Naive B cell (primary cell): ENCODE data around the gene OVCH1. TPM values are rescaled to one million over a fixed set of nuclear protein-coding genes. Genes with fewer than 3 reads are reported as not detected.
"Not testable (repeated sequence)": the region's sequence is repeated elsewhere in the genome, so short reads cannot be mapped to it uniquely, and the experiment has no call there.

Source experiments
- ATAC-seq, 2 donors: fragments of 150-1000 bp; cut with Tn5 transposase; 2 replicates each; pipeline ENCODE4 v1.10.0; 2021; ENCODE audit warnings: low read depth in 2 of 2, mild to moderate bottlenecking in 2 of 2, moderate library complexity in 2 of 2
- DNase-seq: peaks from one replicate; pipeline ENCODE4 v3.0.0; 2022
- H3K27ac Mint-ChIP-seq, 6 donors: one replicate each; pipeline ENCODE4 v1.8.0; 2020 to 2022; ENCODE audit warnings: mild to moderate bottlenecking in 6 of 6, mixed read lengths in 6 of 6, moderate library complexity in 5 of 6, inconsistent platforms in 2 of 6
- H3K27me3 Mint-ChIP-seq, 3 donors: one replicate each; pipeline ENCODE4 v1.8.0; 2021 to 2022; ENCODE audit warnings: mixed read lengths in 3 of 3, mild to moderate bottlenecking in 1 of 3
- H3K36me3 Mint-ChIP-seq, 2 donors: one replicate each; pipeline ENCODE4 v1.8.0; 2020 to 2022; ENCODE audit warnings: mixed read lengths in 2 of 2, inconsistent platforms in 1 of 2, mild to moderate bottlenecking in 1 of 2
- H3K4me1 Mint-ChIP-seq, 3 donors: one replicate each; pipeline ENCODE4 v1.8.0; 2020 to 2022; ENCODE audit warnings: mixed read lengths in 3 of 3, inconsistent platforms in 1 of 3, mild to moderate bottlenecking in 1 of 3, moderate library complexity in 1 of 3
- H3K4me3 Mint-ChIP-seq, 8 donors: one replicate each; pipeline ENCODE4 v1.8.0; 2020 to 2022; ENCODE audit warnings: mild to moderate bottlenecking in 8 of 8, mixed read lengths in 8 of 8, moderate library complexity in 8 of 8, inconsistent platforms in 2 of 8
- H3K9me3 Mint-ChIP-seq, 7 donors: one replicate each; pipeline ENCODE4 v1.8.0; 2020 to 2022; ENCODE audit warnings: mixed read lengths in 7 of 7, mild to moderate bottlenecking in 5 of 7, inconsistent platforms in 2 of 7, moderate library complexity in 1 of 7
- polyA plus RNA-seq, 6 donors: library from polyadenylated mRNA; unstranded; fragments of 300-500 nt; fragmentation: Illumina TruSeq; gene quantifications; one replicate each; pipeline ENCODE4 v1.2.3, GENCODE V29; 2021; ENCODE audit warnings: low read depth in 6 of 6

OVCH1 gene
- polyA plus RNA-seq, 6 donors from 2014 or later, result not detected

GRCh38 chr12:29425722-29426121 is 71.8 kb downstream of the OVCH1 start:
- peaks cover 0 to 13% (median 4%) of the 10 kb centered on the region in 7 donors for H3K9me3 Mint-ChIP-seq
- H3K4me1 Mint-ChIP-seq, result peaks cover 0 to 2% (median 0%) of the 10 kb centered on the region in 3 donors
- H3K27ac Mint-ChIP-seq, result no peak overlapping the region
- H3K36me3 Mint-ChIP-seq, result peaks cover 0 to 11% of the 10 kb centered on the region in 2 donors
- H3K4me3 Mint-ChIP-seq, result no peak overlapping the region
- H3K27me3 Mint-ChIP-seq, result peaks cover 8 to 20% (median 19%) of the 10 kb centered on the region in 3 donors
- DNase-seq, result no peak
- ATAC-seq, result no peak

DNA sequence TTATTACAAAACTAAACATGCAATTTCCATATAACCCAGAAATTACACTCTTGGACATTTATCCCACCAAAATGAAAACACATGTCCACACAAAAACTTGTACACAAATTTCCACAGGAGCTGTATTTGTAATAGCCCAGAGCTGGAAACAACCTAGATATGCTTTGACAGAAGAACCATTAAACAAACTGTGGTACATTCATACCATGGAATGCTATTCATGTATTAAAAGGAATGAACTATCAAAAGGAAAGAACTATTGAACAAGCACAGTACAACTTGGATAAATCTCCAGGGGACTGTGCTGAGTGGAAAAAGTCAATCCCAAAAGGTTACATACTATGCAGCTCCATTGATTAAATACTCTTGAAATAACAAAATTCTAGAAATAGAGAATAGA is 80.7 kb downstream of the OVCH1 start:
- no peak overlapping the region for H3K4me3 Mint-ChIP-seq
- peaks cover 14 to 30% (median 15%) of the 10 kb centered on the region in 3 donors for H3K27me3 Mint-ChIP-seq
- H3K36me3 Mint-ChIP-seq, result no peaks in the 10 kb centered on the region
- ATAC-seq, result no peak
- DNase-seq, result no peak
- H3K9me3 Mint-ChIP-seq, result peaks cover 0 to 10% (median 3%) of the 10 kb centered on the region in 7 donors
- H3K27ac Mint-ChIP-seq, result no peak overlapping the region
- no peaks in the 10 kb centered on the region for H3K4me1 Mint-ChIP-seq

- no peak overlapping the region for H3K27ac Mint-ChIP-seq
- H3K4me1 Mint-ChIP-seq, result no peaks in the 10 kb centered on the region
- H3K4me3 Mint-ChIP-seq, result no peak overlapping the region
- DNase-seq (no peak), ATAC-seq (no peak)
- peaks cover 0 to 17% (median 3%) of the 10 kb centered on the region in 7 donors for H3K9me3 Mint-ChIP-seq
- peaks cover 14 to 30% (median 15%) of the 10 kb centered on the region in 3 donors for H3K27me3 Mint-ChIP-seq
- no peaks in the 10 kb centered on the region for H3K36me3 Mint-ChIP-seq
These were observed 82.4 kb downstream of the OVCH1 start for GRCh38 chr12:29415111-29415510.

DNA sequence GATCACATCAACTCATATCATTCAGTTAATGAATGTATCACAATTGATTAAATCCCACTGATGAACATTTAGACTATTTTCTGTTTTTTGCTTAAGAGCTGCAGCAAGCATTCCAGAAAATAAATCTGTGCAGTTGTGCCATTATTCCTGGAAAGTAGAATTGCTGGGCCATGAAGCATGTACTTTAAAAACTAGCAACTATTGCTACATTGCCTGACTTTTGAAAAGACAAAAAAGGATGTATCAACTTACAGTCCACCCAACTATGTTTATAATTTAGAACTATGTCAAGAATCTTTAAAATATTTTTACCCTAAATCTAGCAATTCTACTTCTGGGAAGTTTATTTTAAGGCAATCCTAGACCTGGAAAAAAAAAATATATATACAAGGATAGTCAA is 83.1 kb downstream of the OVCH1 start:
- ATAC-seq, result no peak
- DNase-seq, result no peak
- Mint-ChIP-seq H3K27me3 (peaks cover 14 to 35% (median 15%) of the 10 kb centered on the region in 3 donors), H3K4me1 (no peaks in the 10 kb centered on the region), H3K9me3 (peaks cover 0 to 23% (median 7%) of the 10 kb centered on the region in 7 donors), H3K27ac (no peak overlapping the region), H3K36me3 (no peaks in the 10 kb centered on the region), H3K4me3 (no peak overlapping the region)

- H3K36me3 Mint-ChIP-seq, result no peaks in the 10 kb centered on the region
- no peaks in the 10 kb centered on the region for H3K4me1 Mint-ChIP-seq
- H3K27me3 Mint-ChIP-seq, result peaks cover 10 to 30% (median 21%) of the 10 kb centered on the region in 3 donors
- H3K9me3 Mint-ChIP-seq, result peaks cover 0 to 24% (median 6%) of the 10 kb centered on the region in 7 donors
- no peak overlapping the region for H3K4me3 Mint-ChIP-seq
- H3K27ac Mint-ChIP-seq, result no peak overlapping the region
- DNase-seq (no peak), ATAC-seq (no peak)
These were observed 91.9 kb downstream of the OVCH1 start for GRCh38 chr12:29405561-29405960.

GRCh38 chr12:29403991-29404390 is 93.5 kb downstream of the OVCH1 start:
- Mint-ChIP-seq H3K4me3 (no peak overlapping the region), H3K4me1 (no peaks in the 10 kb centered on the region), H3K9me3 (peaks cover 0 to 13% (median 2%) of the 10 kb centered on the region in 7 donors), H3K36me3 (no peaks in the 10 kb centered on the region), H3K27me3 (peaks cover 17 to 27% (median 26%) of the 10 kb centered on the region in 3 donors), H3K27ac (no peak overlapping the region)
- DNase-seq, result no peak
- no peak for ATAC-seq

GRCh38 chr12:29402437-29402836 is 95.0 kb downstream of the OVCH1 start:
- Mint-ChIP-seq H3K27ac (no peak overlapping the region), H3K4me3 (peak overlapping the region in 1 of 8 donors; percentile 44), H3K36me3 (no peaks in the 10 kb centered on the region), H3K4me1 (no peaks in the 10 kb centered on the region), H3K9me3 (peaks cover 0 to 13% (median under 1%) of the 10 kb centered on the region in 7 donors), H3K27me3 (peaks cover 25 to 34% (median 27%) of the 10 kb centered on the region in 3 donors)
- DNase-seq (no peak), ATAC-seq (no peak)

GRCh38 chr12:29398495-29398894 is 99.0 kb downstream of the OVCH1 start:
- Mint-ChIP-seq H3K27me3 (peaks cover 29 to 39% (median 32%) of the 10 kb centered on the region in 3 donors), H3K4me3 (no peak overlapping the region), H3K36me3 (no peaks in the 10 kb centered on the region), H3K9me3 (no peaks in the 10 kb centered on the region), H3K4me1 (no peaks in the 10 kb centered on the region), H3K27ac (no peak overlapping the region)
- ATAC-seq, result no peak
- DNase-seq, result no peak

GRCh38 chr12:29396774-29397173 is 100.7 kb downstream of the OVCH1 start:
- Mint-ChIP-seq H3K36me3 (no peaks in the 10 kb centered on the region), H3K27me3 (peaks cover 26 to 32% (median 28%) of the 10 kb centered on the region in 3 donors), H3K27ac (no peak overlapping the region), H3K4me1 (no peaks in the 10 kb centered on the region), H3K9me3 (no peaks in the 10 kb centered on the region), H3K4me3 (no peak overlapping the region)
- DNase-seq, result no peak
- ATAC-seq, result no peak

DNA sequence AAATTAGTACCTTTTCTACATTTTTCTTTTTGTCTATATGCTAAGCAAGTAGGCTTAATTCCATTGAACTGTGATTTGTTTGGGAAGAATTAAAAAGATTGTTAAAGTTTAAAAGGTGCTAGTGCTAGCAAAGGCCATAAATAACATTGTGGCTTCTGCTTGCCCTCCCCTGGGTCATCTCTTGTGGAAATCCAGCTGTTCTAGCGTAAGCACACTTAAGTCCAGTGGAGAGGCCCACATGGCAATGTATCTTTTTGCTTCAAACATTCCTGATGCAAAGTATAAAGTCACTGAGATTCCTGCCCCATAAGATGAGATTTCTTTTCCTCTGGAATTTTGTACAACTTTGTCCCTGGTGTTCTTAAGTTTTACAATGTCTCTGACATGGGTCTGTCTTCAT is 102.1 kb downstream of the OVCH1 start:
- no peak overlapping the region for H3K4me3 Mint-ChIP-seq
- H3K27ac Mint-ChIP-seq, result no peak overlapping the region
- H3K27me3 Mint-ChIP-seq, result peaks cover 20 to 32% (median 23%) of the 10 kb centered on the region in 3 donors
- H3K36me3 Mint-ChIP-seq, result no peaks in the 10 kb centered on the region
- ATAC-seq, result no peak
- no peaks in the 10 kb centered on the region for H3K9me3 Mint-ChIP-seq
- no peak for DNase-seq
- no peaks in the 10 kb centered on the region for H3K4me1 Mint-ChIP-seq

DNA sequence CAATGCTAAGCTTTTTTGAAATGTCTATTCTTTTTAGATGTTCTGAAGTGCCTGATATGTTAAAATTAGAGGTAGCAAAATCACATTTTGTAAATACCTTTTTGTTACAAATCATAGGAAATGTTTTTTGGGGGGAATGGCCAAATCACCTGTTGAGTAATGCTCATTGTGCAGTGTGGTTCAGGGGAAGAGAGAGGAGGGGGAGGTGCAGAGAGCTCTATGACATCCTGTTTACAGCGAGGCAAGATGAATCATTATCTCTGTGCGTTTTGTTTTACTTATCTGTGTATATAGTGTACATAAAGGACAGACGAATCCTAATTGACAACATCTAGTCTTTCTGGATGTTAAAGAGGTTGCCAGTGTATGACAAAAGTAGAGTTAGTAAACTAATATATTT is 107.1 kb downstream of the OVCH1 start:
- not testable (repeated sequence) for H3K27ac Mint-ChIP-seq, H3K36me3 Mint-ChIP-seq, H3K4me1 Mint-ChIP-seq, ATAC-seq, DNase-seq, H3K9me3 Mint-ChIP-seq
- Mint-ChIP-seq H3K4me3 (peak overlapping the region in 4 of 8 donors; percentile 25 to 78 (median 58)), H3K27me3 (peaks cover 9 to 14% (median 9%) of the 10 kb centered on the region in 3 donors)

GRCh38 chr12:29389295-29389919 is 108.1 kb downstream of the OVCH1 start:
- Mint-ChIP-seq H3K27ac (peak overlapping the region in 1 of 6 donors; percentile 58), H3K4me3 (peak overlapping the region in 3 of 8 donors; percentile 29 to 78 (median 48)), H3K36me3 (no peaks in the 10 kb centered on the region), H3K9me3 (no peaks in the 10 kb centered on the region), H3K27me3 (peaks cover 9 to 18% (median 10%) of the 10 kb centered on the region in 3 donors), H3K4me1 (no peaks in the 10 kb centered on the region)
- DNase-seq (peak; percentile 10), ATAC-seq (peak in 1 of 2 donors; percentile 65)

DNA sequence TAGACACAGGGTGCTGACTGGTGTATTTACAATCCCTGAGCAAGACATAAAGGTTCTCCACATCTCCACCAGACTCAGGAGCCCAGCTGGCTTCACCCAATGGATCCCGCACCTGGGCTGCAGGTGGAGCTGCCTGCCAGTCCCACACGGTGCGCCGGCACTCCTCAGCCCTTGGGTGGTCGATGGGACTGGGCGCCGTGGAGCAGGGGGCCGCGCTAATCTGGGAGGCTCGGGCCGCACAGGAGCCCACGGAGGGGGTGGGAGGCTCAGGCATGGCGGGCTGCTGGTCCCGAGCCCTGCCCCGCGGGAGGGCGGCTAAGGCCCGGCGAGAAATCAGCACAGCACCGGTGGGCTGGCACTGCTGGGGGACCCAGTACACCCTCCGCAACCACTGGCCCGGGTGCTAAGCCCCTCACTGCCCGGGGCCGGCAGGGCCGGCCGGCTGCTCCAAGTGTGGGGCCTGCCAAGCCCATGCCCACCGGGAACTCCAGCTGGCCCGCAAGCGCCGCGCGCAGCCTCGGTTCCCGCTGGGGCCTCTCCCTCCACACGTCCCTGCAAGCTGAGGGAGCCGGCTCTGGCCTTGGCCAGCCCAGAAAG is 111.3 kb downstream of the OVCH1 start:
- not testable (repeated sequence) for DNase-seq, H3K9me3 Mint-ChIP-seq, ATAC-seq, H3K4me1 Mint-ChIP-seq, H3K36me3 Mint-ChIP-seq, H3K4me3 Mint-ChIP-seq
- H3K27me3 Mint-ChIP-seq, result peaks cover 5 to 13% (median 9%) of the 10 kb centered on the region in 3 donors
- H3K27ac Mint-ChIP-seq, result peak overlapping the region in 1 of 6 donors; percentile 20

DNA sequence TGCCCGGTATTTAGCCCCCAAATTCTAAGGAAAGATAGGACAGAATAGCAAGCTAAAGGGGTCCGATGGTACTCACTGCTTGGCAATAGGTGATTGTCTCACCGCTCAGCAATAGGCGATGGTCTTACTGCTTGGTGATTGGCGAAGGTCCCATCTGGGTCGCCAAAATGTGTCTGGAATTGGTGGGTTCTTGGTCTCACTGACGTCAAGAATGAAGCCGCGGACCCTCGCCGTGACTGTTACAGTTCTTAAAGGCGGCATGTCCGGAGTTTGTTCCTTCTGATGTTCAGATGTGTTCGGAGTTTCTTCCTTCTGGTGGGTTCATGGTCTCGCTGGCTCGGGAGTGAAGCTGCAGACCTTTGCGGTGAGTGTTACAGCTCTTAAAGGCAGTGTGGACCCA is 112.3 kb downstream of the OVCH1 start:
- H3K36me3 Mint-ChIP-seq, H3K9me3 Mint-ChIP-seq, H3K27ac Mint-ChIP-seq, H3K4me3 Mint-ChIP-seq, ATAC-seq, DNase-seq: not testable (repeated sequence)
- Mint-ChIP-seq H3K27me3 (peaks cover 5 to 13% (median 9%) of the 10 kb centered on the region in 3 donors), H3K4me1 (peaks cover 4 to 13% (median 12%) of the 10 kb centered on the region in 3 donors)
